Kidney epithelial cell (primary cell): Measurements from ENCODE around the gene FMN2. TPM values are rescaled to one million over a fixed set of nuclear protein-coding genes. Genes with fewer than 3 reads are reported as not detected.
"Not testable (repeated sequence)": the region's sequence is repeated elsewhere in the genome, so short reads cannot be mapped to it uniquely, and the experiment has no call there.

Experiments
- DNase-seq: peaks from one replicate; pipeline ENCODE4 v3.0.0-alpha.2; 2010; ENCODE audit warnings: low read depth
- H3K27me3 ChIP-seq: 2 replicates; pipeline ENCODE4 v1.6.0; 2011; ENCODE audit warnings: low read length; ENCODE audit not compliant: control insufficient read depth, insufficient read depth
- H3K36me3 ChIP-seq: 2 replicates; pipeline ENCODE4 v1.5.1; 2011; ENCODE audit warnings: low read length; ENCODE audit not compliant: control insufficient read depth, insufficient read depth
- H3K4me3 ChIP-seq: 2 replicates; pipeline ENCODE4 v1.5.1; 2011; ENCODE audit warnings: low read depth, mild to moderate bottlenecking, control low read depth, low read length
- total RNA-seq: library from RNA; depleted of rRNA; stranded (reverse); fragments of >200 nt; gene quantifications from 2 replicates; pipeline ENCODE4 v1.2.3, GENCODE V29; 2015
- TF ChIP-seq, protein P1 (sequence below): IDR thresholded peaks from 2 replicates; pipeline ENCODE4 v1.5.1; 2011; ENCODE audit warnings: mild to moderate bottlenecking, moderate library complexity, low read length, control low read depth, inconsistent platforms; ENCODE audit not compliant: insufficient read depth, poor library complexity, severe bottlenecking

FMN2 gene
- total RNA-seq, 1 donor from 2014 or later, result 0.33 TPM

DNA sequence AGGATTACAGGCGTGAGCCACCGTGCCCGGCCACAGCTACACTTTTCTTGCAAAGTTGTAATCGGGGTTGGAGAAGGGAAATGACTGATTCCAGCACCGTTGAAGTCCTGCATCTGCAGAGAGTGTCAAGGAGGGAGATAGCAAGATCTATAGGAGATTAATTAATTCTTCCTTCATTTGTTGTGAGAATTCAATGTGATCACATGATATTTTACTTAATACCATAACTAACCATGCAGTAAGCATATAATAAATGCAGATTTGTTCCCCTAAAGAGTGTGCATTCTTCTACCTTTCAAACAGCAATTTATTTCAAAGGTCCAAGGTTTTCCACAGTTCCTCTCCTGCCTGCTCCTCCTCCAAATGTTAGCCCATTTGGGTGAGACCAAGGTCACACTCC is 315.7 kb downstream of the FMN2 start:
- no peak for DNase-seq
- no peaks in the 10 kb centered on the region for H3K36me3 ChIP-seq
- TF ChIP-seq, protein P1, sequence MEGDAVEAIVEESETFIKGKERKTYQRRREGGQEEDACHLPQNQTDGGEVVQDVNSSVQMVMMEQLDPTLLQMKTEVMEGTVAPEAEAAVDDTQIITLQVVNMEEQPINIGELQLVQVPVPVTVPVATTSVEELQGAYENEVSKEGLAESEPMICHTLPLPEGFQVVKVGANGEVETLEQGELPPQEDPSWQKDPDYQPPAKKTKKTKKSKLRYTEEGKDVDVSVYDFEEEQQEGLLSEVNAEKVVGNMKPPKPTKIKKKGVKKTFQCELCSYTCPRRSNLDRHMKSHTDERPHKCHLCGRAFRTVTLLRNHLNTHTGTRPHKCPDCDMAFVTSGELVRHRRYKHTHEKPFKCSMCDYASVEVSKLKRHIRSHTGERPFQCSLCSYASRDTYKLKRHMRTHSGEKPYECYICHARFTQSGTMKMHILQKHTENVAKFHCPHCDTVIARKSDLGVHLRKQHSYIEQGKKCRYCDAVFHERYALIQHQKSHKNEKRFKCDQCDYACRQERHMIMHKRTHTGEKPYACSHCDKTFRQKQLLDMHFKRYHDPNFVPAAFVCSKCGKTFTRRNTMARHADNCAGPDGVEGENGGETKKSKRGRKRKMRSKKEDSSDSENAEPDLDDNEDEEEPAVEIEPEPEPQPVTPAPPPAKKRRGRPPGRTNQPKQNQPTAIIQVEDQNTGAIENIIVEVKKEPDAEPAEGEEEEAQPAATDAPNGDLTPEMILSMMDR, result no peak
- H3K4me3 ChIP-seq, result no peak overlapping the region
- no peaks in the 10 kb centered on the region for H3K27me3 ChIP-seq

DNA sequence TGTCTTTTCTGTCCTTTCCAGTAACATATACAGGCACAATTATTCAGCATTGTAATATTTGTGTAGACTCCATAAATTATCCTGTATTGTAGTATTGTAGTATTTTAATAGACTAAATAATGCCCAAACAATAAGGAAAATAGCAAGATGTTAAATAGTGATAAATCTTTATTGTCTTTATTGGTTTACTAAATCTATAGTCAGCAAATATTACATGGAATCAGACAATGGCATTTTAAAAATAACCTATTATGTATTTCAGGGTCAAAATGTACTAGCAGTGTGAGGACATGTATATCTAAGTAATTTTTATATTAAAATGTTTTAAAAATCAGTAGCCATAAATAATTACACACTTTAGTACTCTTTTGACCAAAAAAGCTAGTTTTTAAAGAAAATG is 317.9 kb downstream of the FMN2 start:
- TF ChIP-seq, protein P1, result no peak
- no peaks in the 10 kb centered on the region for H3K36me3 ChIP-seq
- no peak for DNase-seq

DNA sequence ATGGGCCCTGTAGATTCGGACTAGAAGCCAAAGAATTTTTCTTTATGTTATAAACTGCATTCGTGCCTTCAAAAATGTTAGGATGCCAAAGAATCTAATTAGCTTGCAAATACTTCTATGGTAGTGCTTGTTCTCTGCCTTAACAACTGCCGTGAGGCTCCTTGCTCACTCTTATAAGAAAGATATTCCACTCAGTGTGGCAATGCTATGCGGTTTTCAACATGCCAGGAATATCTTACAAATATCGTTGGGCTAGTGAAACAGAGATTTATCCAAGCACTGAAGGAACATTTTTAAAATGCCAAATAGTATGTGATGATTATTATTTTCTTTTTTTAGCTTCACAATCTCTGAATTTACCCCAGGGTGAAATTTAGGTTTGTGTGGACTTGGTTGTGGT is 322.0 kb downstream of the FMN2 start:
- no peaks in the 10 kb centered on the region for H3K27me3 ChIP-seq
- TF ChIP-seq, protein P1, result no peak
- DNase-seq, result no peak
- no peak overlapping the region for H3K4me3 ChIP-seq
- H3K36me3 ChIP-seq, result no peaks in the 10 kb centered on the region

More for the DNA sequence above, 317.9 kb downstream of the FMN2 start:
- no peaks in the 10 kb centered on the region for H3K27me3 ChIP-seq
- H3K4me3 ChIP-seq, result no peak overlapping the region

DNA sequence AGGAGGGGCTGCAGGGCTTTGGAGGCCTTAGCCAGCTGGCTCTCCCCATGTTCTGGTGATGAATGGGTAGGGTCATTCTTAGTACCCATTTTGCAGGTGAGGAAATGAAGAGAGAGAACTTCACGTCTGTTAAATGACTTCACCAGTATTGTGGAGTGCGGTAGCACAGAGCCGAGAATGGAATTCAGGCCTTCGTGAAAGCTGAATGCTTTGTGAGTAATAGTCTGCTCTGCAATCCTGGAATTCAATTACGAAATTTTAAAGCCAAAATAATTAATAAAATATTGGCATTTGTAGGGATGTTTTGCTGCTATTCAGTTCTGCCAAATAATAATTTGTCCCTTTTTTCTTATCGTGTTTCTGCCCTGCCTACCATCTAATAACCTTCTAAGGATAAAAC is 322.6 kb downstream of the FMN2 start:
- TF ChIP-seq, protein P1, result no peak
- H3K36me3 ChIP-seq, result no peaks in the 10 kb centered on the region
- no peak for DNase-seq
- no peak overlapping the region for H3K4me3 ChIP-seq
- H3K27me3 ChIP-seq, result no peaks in the 10 kb centered on the region

DNA sequence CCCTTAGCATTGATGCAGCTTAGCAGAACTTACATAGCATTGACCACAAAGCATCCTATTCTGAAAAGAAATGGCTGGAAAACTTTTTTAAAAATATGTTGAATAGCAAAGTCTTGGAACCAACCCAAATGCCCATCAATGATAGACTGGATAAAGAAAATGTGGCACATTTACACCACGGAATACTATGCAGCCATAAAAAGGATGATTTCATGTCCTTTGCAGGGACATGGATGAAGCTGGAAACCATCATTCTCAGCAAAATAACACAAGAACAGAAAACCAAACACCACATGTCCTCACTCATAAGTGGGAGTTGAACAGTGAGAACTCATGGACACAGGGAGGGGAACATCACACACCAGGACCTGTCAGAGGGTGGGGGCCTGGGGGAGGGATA is 323.3 kb downstream of the FMN2 start:
- not testable (repeated sequence) for DNase-seq, H3K36me3 ChIP-seq, H3K27me3 ChIP-seq, H3K4me3 ChIP-seq

DNA sequence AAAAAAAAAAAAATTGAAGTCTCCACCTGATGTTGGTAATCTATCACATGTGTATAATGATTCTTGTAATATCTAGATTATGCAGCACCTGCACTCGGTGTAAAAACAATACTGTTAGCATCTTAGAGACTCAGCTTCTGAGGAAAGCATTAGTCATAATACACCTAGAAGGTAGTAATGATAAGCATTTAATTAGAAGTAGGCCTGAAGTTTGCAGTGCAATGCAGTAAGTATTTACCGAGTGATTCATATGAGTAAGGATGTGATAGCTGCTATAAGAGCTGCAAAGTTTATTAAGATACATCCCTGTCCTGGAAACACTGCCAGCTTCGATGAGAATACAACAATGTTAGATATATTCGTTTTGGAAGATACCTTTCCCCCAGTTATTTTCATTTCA is 323.8 kb downstream of the FMN2 start:
- no peak for DNase-seq
- Histone ChIP-seq H3K36me3 (no peaks in the 10 kb centered on the region), H3K27me3 (no peaks in the 10 kb centered on the region), H3K4me3 (no peak overlapping the region)
- TF ChIP-seq, protein P1, result no peak
